Measurements from ENCODE around the gene S1PR3. TPM values are rescaled to one million over a fixed set of nuclear protein-coding genes. Genes with fewer than 3 reads are reported as not detected.

The S1PR3 gene
- total RNA-seq, 1 donor from 2014 or later, result 10.0 TPM

DNA sequence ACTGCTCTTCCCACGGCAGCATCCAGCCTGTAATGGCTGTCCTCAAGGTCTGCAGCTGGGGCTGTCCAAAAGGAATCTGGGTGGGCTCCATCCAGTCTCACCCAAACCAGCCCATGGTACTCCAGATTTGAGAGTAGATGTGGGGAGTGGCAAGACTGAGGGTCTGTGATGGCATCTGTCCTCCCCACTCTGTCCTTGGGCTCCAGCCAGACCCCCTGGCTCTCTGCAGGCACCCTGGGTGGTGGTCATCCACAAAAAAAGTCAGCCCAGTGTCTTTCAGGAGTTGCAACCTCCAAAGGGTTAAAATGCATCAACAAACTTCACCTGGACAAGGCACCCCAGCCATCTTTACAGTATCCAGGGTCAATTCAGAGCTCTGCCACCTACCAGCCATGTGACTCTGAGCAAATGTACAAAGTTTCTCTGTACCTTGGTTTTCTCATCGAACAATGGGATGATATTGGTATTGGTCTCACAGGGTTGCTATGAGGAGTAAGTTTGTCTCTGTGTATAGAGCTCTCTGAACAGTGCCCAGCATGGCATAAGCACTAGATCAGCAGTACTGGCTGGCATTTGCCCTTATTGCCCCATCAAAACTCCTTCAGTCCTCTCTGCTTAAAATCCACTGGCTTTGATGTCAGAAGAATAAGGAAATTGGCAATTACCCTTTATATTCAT, 7.3 kb upstream of the S1PR3 start:
- TF ChIP-seq, protein P1, sequence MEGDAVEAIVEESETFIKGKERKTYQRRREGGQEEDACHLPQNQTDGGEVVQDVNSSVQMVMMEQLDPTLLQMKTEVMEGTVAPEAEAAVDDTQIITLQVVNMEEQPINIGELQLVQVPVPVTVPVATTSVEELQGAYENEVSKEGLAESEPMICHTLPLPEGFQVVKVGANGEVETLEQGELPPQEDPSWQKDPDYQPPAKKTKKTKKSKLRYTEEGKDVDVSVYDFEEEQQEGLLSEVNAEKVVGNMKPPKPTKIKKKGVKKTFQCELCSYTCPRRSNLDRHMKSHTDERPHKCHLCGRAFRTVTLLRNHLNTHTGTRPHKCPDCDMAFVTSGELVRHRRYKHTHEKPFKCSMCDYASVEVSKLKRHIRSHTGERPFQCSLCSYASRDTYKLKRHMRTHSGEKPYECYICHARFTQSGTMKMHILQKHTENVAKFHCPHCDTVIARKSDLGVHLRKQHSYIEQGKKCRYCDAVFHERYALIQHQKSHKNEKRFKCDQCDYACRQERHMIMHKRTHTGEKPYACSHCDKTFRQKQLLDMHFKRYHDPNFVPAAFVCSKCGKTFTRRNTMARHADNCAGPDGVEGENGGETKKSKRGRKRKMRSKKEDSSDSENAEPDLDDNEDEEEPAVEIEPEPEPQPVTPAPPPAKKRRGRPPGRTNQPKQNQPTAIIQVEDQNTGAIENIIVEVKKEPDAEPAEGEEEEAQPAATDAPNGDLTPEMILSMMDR (IDR thresholded peaks at IDR 0.05), result no peak
- ATAC-seq (peak; percentile 28 to 53), DNase-seq (no peak)
- Histone ChIP-seq H3K4me3 (no peak overlapping the region), H3K36me3 (no peaks in the 10 kb centered on the region), H3K9me3 (peaks cover 6% of the 10 kb centered on the region), H3K4me1 (no peaks in the 10 kb centered on the region), H3K27me3 (ENCODE audit: low read depth) (no peaks in the 10 kb centered on the region), H3K27ac (no peak overlapping the region)
- intact Hi-C loops (cut with DNase I), result no loop called here

GRCh38 chr9:88984543-88984883, 6.8 kb upstream of the S1PR3 start:
- no peaks in the 10 kb centered on the region for H3K36me3 ChIP-seq
- peak; percentile 68 to 83 for ATAC-seq
- no peak for DNase-seq
- intact Hi-C loops (cut with DNase I), result no loop called here
- TF ChIP-seq, protein P1 (IDR thresholded peaks at IDR 0.05), result no peak
- H3K4me3 ChIP-seq, result no peak overlapping the region
- no peak overlapping the region for H3K27ac ChIP-seq
- no peaks in the 10 kb centered on the region for H3K4me1 ChIP-seq
- H3K27me3 ChIP-seq (ENCODE audit: low read depth), result no peaks in the 10 kb centered on the region
- H3K9me3 ChIP-seq, result peaks cover 6% of the 10 kb centered on the region

DNA sequence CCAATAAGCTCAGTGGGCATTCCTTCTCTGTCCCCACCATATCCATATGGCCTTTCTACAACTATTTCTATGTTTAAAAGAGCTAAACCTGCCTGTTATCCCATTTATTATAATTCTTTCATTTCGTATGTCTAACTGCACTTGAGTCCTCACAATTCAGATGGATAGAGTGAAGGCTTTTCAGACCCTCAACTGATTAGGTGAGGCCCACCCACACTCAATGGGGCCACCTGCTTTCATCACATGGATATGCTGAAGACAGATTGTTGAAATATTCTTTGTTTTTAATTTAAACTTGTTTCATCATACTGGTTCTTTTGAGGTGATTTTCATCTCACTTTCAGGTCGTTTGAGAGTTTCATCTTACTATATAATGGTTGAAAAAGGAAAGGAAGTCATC, 5.7 kb upstream of the S1PR3 start:
- DNase-seq (no peak), ATAC-seq (no peak)
- intact Hi-C loops (cut with DNase I), result no loop called here
- H3K36me3 ChIP-seq, result no peaks in the 10 kb centered on the region
- H3K4me1 ChIP-seq, result no peaks in the 10 kb centered on the region
- TF ChIP-seq, protein P1 (IDR thresholded peaks at IDR 0.05), result no peak
- no peak overlapping the region for H3K27ac ChIP-seq
- peaks cover under 1% of the 10 kb centered on the region for H3K27me3 ChIP-seq (ENCODE audit: low read depth)
- H3K9me3 ChIP-seq, result peaks cover 6% of the 10 kb centered on the region
- H3K4me3 ChIP-seq, result no peak overlapping the region

GRCh38 chr9:88986776-88987175, 4.5 kb upstream of the S1PR3 start:
- Histone ChIP-seq H3K4me3 (no peak overlapping the region), H3K9me3 (peaks cover 4% of the 10 kb centered on the region), H3K4me1 (peaks cover 2% of the 10 kb centered on the region), H3K27me3 (ENCODE audit: low read depth) (peaks cover 10% of the 10 kb centered on the region), H3K36me3 (no peaks in the 10 kb centered on the region), H3K27ac (no peak overlapping the region)
- ATAC-seq, result no peak
- intact Hi-C loops (cut with DNase I), result no loop called here
- DNase-seq, result no peak
- TF ChIP-seq, protein P1 (IDR thresholded peaks at IDR 0.05), result no peak

GRCh38 chr9:88987661-88988060, 3.6 kb upstream of the S1PR3 start:
- ATAC-seq, result no peak
- Histone ChIP-seq H3K4me3 (no peak overlapping the region), H3K27me3 (ENCODE audit: low read depth) (peaks cover 11% of the 10 kb centered on the region), H3K4me1 (peaks cover 9% of the 10 kb centered on the region), H3K36me3 (no peaks in the 10 kb centered on the region), H3K27ac (no peak overlapping the region), H3K9me3 (no peaks in the 10 kb centered on the region)
- DNase-seq, result no peak
- intact Hi-C loops (cut with DNase I), result no loop called here
- TF ChIP-seq, protein P1 (IDR thresholded peaks at IDR 0.05), result no peak

Measured in lower lobe of right lung (tissue), 2 donors.